B cell (primary cell): ENCODE measurements around the gene FOSB.

Source experiments
- CTCF ChIP-seq: fragments of 200-600 bp; IDR thresholded peaks from one replicate; pipeline ENCODE4 v1.8.0; 2022; ENCODE audit warnings: antibody characterized with exemption, mild to moderate bottlenecking
- EZH2 ChIP-seq: IDR thresholded peaks from 2 replicates; pipeline ENCODE4 v1.6.1; 2012; ENCODE audit warnings: borderline replicate concordance, low read depth, mild to moderate bottlenecking, moderate library complexity, low read length; ENCODE audit not compliant: insufficient read depth, poor library complexity, severe bottlenecking

DNA sequence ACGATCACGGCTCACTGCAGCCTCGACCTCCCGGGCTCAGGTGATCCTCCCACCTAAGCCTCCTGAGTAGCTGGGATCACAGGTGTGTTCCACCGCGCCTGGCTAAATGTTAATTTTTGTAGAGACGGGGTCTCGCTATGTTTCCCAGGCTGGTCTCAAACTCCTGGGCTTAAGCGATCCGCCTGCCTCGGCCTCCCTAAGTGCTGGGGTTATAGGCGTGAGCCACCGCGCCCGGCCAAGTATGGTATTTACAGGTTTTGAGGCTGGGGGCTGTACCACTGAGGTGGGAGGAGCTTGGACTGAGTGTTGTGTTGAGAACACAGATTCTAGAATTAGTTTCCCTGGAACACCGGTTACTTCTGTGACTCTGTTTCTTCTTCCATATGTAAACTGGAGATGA is 30.0 kb downstream of the FOSB start:
- no peak for TF ChIP-seq CTCF
- no peak for TF ChIP-seq EZH2
